IPS-18c (cell line): ENCODE measurements around the gene LYZL4.

Experiments used
- H3K4me3 ChIP-seq: 2 replicates; pipeline ENCODE4 v1.7.0; 2013; ENCODE audit warnings: low read depth, mild to moderate bottlenecking, low read length, moderate library complexity; ENCODE audit not compliant: insufficient read depth
- H3K9me3 ChIP-seq: one replicate; pipeline ENCODE4 v1.6.1; 2013; ENCODE audit warnings: mild to moderate bottlenecking, low read length, moderate library complexity; ENCODE audit not compliant: control insufficient read depth, insufficient read depth

LYZL4 gene, protein sequence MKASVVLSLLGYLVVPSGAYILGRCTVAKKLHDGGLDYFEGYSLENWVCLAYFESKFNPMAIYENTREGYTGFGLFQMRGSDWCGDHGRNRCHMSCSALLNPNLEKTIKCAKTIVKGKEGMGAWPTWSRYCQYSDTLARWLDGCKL

DNA sequence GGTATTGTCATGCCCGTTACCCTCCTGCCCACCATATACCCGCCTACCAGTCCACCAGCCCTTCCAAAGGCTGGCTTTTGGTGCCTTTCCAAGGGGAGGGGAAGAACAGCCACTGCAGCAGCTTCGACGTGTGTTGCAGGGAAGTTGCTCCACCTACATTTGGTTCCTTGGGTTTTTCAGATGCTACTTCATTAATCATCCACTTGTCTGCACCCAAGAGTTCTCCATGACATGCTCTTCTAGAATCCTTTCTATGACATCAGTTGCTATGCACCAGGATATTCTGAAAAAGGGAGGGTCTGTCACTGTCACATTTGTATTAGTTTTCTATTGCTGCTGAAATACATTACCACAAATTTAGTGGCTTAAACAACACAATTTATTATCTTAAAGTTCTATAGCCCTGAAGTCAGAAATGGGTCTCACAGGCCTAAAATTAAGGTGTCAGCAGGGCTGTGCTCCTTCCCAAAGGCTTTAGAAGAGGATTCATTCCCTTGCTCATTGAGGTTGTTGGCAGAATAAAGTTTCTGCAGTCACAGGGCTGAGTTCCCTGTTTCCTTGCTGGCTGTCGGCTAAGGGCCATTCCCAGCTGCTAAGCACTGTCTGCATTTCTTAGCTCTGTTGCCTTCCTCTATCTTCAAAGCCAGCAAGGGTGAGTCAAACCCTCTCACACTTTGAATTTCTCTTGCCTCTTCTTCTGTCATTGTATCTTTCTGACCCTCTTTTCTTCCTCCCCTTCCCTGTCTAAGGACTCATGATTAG is at the start of gene LYZL4:
Gene LYZL4, minus strand, starts transcription at position 241 of the 762 bp plus-strand sequence. CDS start 3,359 bp downstream, outside the sequence.
- no peak within 1 kb of the TSS for H3K4me3 ChIP-seq
- H3K9me3 ChIP-seq = no peaks in the 10 kb centered on the region

DNA sequence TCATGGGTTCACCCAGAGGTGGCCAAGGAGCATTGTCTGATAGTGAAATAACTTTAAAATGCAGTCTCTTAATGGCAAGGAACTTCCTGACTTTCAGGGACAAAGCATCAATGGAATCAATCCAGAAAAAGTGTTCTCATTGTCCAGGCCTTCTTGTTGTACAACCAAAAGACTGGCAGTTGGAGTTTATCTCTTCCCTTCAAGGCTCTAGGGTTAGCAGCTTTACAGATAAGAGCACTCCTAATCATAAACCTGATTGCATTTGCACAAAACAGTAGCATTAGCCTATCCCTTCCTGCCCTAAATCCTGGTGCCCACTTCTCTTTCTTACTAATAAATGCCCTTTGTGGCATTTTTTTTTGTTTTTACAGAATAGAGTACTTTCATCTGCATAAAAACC is 48.7 kb upstream of the LYZL4 start:
- H3K4me3 ChIP-seq = no peak overlapping the region
- no peaks in the 10 kb centered on the region for H3K9me3 ChIP-seq

DNA sequence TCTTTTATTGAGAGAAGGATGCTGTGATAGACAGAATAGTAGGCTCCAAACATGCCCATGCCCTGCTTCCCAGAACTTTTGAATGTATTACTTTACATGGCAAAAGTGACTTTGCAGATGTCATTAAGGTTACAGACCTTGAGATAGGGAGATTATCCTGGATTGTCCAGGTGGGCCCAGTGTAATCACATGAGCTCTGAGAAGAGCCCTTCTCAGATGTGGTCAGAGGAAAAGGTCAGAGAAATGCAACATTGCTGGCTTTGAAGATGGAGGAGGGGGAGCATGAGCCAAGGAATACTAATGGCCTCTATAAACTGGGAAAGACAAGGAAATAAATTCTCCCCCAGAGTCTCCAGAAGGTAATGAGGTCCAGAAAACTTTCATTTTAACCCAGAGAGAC is 45.8 kb upstream of the LYZL4 start:
- no peak overlapping the region for H3K4me3 ChIP-seq
- no peaks in the 10 kb centered on the region for H3K9me3 ChIP-seq

DNA sequence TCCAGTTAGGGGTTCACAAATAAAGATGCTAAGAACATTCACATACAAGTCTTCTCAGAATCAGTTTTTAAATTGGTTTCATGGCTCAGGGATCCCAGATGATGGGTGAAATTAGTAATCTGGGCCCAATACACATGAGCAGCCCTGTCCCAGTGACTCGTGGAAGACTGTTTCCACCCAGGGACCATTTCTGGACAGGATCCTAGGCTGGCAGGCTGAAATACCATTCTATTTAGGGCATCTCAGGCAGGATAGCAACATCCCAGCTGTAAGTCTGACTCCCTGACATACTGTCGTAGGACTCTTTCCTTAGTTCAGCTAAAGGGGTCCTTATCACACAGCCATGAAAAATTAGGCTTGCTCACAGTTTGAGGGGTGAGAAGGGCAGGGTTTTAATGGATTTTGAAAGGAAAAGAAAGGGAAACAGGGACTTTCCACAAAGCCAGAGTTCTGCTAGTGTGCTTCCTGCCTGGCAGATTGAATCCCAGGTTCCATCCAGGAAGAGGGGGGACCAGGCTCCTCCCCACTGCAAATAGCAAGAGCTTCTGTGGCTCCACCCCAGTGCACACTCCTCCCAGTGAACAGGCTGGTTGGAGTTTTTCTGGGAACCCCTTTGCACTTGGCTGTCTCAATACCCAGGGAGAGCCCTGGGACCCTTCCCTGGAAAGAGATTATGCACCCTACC is 41.3 kb upstream of the LYZL4 start:
- H3K4me3 ChIP-seq = no peak overlapping the region

DNA sequence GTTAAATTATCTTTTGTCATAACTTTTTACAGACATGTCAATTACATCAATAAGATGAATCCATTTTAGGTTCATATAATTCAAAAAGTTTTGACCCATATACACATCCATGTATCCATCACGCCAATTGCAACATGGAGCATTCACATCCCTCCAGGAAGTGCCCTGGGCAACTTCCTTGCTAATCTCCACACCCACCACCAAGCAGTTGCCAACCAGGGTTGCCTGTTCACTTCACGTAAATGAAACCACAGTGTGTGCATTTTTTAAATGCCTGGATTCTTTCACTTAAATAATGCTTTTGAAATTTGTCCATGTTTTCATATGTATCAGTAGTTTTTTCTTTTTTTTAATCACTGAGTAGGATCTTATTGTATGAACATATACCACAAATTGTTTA is 40.7 kb upstream of the LYZL4 start:
- Histone ChIP-seq H3K4me3 (no peak overlapping the region), H3K9me3 (peaks cover 2% of the 10 kb centered on the region)

More for the DNA sequence above, 41.3 kb upstream of the LYZL4 start:
- H3K9me3 ChIP-seq = peaks cover 2% of the 10 kb centered on the region

DNA sequence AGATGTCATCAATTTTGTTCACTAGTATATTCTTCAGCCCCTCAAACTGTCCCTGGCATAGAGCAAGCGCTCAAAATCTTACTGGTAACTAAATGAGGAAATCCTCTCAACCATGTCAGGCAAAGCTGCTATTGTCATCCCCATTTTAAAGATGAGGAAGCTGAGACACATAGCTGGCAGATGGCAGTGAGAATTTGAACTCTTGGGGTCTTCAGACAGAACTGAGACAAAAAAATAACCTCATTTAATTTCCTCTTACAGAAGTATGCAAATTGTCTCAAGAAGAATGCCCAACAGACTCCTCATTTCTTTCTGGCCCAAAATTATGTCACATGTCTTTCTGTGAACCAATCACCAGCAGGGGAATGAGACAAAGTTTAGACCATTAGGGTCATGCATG is 40.2 kb upstream of the LYZL4 start:
- peaks cover 2% of the 10 kb centered on the region for H3K9me3 ChIP-seq
- H3K4me3 ChIP-seq = no peak overlapping the region

DNA sequence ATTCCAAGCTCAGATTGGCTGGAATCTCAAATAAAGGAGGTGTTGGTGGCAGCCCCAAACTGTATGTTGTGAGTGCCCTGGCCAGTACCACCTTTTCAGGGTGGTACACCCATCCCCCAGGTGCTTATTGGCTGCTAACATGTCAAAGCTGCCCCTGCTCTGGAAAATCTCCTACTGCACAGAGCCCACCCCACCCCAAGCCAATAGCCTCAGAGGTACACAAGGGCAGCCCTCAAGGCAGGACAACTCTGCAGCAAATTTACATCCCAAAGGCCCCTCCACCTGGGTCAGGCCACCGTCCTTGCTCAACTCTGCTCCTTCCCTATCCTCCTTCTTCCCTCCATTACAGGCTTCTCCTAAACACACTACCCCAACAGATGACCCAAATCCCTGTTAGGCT is 37.1 kb upstream of the LYZL4 start:
- no peak overlapping the region for H3K4me3 ChIP-seq
- peaks cover 2% of the 10 kb centered on the region for H3K9me3 ChIP-seq

DNA sequence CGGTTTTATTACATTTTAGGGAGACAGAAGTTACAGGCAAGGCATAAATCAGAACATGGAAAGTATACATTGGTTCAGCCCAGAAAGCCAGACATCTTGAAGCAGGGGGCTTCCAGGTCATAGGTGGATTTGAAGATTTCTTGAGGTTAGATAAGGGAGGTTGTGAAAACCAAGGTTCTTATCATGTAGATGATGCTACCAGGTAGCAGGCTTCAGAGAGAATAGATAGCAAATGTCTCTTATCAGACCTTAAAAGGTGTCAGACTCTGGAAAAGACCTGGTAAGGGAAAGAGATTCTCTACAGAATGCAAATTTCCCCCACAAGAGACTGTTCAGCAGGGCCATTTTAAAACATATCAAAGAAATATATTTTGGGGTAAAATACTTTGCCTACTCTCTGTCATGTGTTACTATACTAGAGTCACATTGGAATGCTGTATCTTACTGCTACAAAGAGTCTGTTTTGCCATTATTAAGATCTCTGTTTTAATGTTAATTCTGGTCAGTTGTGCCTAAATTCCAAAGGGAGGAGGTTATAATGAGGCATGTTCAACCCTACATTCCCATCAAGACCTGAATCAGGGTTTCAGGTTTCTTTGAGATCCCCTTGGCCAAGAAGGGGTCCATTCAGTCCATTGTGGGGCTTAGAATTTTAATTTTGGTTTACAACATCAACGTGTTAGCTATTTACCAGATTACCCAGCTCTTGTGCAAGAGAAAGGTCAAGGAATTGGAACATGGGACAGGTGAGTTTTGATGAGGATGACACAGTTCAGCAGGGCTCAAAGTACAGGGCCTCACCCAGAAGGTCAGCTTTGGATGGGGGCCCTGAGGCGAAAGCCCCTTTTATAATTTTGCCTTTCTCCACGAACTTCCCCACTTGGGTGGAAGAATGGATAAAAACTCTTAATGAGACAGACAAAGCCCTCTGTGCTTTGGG is 36.0 kb upstream of the LYZL4 start:
- H3K4me3 ChIP-seq = no peak overlapping the region

DNA sequence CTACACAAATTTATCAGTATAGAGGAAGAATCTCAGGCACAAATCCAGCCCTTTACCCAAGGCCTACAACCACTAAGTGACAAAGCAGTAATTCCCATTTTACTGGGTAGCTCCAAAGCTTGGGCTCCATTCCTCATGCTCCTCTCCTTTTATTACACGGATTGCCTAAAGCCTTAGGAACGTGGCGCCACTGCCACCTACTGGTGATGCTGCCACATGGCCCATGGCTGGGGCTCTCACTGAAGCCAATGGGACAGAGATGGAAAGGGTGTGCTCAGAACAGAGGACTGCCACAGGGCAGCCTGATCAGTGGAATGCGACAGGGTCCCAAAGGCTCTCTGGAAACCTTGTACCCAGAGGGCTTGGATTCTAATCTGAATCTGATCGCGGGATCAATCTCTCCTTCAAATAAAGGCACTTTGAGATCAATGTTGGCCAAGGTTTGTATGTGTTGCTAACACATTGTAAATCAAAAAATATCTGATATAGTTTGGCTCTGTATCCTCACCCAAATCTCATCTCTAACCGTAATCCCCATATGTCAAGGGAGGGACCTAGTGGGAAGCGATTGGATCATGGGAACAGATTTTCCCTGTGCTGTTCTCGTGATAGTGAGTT is 33.5 kb upstream of the LYZL4 start:
- Histone ChIP-seq H3K9me3 (peaks cover 2% of the 10 kb centered on the region), H3K4me3 (no peak overlapping the region)

More for the DNA sequence above, 36.0 kb upstream of the LYZL4 start:
- H3K9me3 ChIP-seq = peaks cover 2% of the 10 kb centered on the region

DNA sequence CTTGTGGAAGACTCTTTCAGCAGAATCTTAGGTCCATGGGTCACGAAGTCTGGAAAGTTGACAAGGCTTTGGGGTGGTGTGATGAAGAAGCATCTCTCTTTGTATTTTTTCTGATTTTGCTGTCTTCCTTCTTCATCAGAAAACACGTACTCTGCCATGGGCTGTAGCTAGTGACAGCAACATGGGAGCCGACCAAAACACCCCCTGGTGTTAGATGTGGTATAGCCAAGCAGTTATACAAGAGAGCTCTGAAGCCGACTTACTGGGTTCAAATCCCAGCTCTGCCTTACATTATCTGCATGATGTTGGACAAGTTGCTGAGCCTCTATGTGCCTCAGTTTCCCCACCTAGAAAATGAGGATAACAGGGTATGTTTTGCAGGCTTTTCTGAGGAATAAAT is 32.9 kb upstream of the LYZL4 start:
- Histone ChIP-seq H3K9me3 (no peaks in the 10 kb centered on the region), H3K4me3 (no peak overlapping the region)

DNA sequence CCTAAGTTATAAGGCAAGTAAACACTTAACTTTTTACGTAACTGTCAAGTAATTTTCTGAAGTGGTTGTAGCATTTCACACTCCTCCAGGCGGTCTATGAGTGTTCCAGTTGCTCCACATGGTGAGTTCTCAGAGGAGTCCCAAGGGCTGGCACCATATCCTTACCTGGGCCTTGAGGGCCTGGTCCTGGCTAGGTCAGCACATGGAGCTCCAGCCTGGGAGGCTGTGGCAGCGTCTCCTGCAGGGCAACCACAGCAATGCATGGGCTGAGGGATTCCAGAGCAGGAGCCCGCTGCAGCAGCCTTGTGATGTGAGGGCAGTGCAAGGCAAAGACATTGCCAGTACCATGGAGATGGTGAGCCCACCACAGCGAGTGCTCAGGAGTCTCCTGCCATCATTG is 32.2 kb upstream of the LYZL4 start:
- Histone ChIP-seq H3K4me3 (no peak overlapping the region), H3K9me3 (no peaks in the 10 kb centered on the region)

DNA sequence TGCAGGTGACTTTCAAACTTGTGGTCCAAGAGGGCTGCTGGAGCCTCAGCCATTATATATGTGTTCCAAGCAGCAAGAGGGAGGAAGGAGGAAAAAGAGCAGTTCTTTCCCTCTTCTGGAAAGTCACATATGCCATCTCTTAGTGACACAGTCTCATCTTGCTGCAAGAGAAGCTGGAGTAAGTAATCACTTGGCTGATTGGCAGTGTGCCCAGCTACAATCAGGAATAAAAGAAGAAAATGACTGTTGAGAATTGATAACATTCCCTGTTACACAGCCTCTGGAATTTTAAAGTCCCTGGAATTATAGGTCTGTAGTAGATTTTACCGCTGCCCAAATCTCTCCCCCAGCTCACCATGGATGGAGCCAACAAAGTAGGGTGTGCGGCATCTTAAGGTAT is 31.4 kb upstream of the LYZL4 start:
- H3K9me3 ChIP-seq = no peaks in the 10 kb centered on the region
- H3K4me3 ChIP-seq = no peak overlapping the region

DNA sequence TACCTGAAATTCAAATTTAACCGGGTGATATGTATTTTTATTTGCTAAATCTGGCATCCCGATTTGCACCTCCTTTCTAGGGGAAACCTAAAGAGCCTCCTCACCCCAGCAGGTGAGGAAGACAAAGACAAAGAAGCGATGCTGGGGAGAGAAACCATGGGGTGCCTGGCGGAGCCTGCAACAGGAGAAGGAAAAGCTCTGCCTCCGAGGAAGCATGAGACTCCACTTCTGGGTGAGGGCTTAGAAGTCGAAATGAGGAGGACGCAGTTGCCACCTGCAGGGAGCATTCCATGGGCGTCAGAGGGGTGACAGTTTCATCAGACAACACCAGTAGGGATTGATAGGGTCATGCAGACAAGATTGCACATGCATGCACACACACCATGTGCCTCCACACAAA is 30.5 kb upstream of the LYZL4 start:
- H3K4me3 ChIP-seq = no peak overlapping the region
- no peaks in the 10 kb centered on the region for H3K9me3 ChIP-seq

DNA sequence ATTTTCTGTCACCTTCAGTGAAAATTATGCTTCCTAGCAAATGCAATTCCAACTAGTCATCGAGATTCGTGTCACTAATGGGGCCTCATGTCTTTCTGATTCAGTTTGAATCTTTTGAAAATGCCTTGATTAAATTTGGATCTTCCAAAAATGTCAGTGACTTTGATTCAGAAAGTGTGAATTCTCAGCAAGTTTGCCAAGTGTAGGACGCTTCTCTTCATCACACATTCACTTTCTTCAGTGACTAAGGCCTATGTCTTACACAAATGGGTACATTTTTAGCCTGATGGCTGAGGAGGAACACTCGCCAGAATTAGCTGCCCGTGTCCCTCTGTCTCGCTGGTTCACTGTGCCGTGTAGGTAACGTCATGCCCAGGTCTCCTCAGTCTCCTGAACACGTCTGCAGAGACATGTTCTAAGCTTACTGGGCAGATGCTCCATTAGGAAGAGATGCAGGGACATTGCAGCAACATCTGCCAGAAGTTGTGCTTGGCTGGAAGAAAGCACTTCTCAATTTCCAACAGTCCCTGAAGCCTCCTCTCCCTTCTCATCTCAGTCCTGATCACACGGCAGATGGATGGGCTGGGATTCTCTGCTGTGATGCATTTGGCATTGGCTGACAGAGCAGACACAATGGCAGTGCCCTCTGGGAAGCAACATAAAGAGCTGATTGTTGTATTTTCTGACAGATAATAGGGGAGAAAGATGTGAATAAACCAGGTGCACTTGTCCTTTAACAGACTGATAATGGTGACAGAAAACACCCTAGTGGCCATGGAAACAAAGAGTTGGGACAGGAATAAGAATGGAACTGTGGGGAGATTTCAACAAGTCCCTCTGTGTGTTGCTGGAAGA is 29.1 kb upstream of the LYZL4 start:
- Histone ChIP-seq H3K9me3 (no peaks in the 10 kb centered on the region), H3K4me3 (no peak overlapping the region)

DNA sequence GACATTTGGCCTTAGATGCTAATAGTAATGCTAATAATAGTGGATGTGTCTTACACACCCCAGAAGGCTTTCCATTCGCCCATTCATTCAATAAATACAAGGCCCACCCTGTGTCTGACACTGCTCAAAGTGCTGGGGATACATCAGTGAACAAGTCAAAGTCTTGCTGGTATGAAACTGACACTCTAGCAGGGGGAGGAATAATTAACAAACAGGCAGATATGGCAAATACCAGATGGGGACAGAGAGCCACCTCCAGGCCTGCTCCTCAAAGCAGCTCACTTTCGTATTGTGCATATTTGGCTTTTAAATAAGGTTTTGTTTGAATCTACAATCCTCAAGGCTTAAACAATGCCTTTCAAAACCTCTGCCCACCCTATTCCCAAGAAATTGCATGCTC is 28.3 kb upstream of the LYZL4 start:
- H3K9me3 ChIP-seq = no peaks in the 10 kb centered on the region

DNA sequence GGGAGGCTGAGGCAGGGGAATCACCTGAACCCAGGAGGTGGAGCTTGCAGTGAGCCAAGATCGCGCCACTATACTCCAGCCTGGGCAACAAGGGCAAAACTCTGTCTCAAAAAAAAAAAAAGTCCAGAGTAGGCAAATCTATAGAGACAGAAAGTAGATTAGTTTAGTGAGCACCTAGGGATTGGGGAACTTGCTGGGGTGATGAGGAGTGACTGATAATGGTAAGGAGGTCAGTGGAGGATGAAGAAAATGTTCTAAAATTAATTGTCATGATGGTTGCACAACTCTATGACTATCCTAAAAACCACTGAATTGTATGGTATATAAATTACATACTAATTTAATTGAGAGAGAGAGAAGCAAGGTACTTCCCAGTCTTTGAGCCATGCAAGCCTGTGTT is 27.8 kb upstream of the LYZL4 start:
- no peaks in the 10 kb centered on the region for H3K9me3 ChIP-seq
- H3K4me3 ChIP-seq = no peak overlapping the region

More for the DNA sequence above, 28.3 kb upstream of the LYZL4 start:
- no peak overlapping the region for H3K4me3 ChIP-seq
